ENCODE results near the gene MPI.
"Not testable (repeated sequence)": the region's sequence is repeated elsewhere in the genome, so short reads cannot be mapped to it uniquely, and the experiment has no call there.

The MPI gene

GRCh38 chr15:74908635-74909034 is 18.8 kb downstream of the MPI start:
- H3K4me1 ChIP-seq (ENCODE audit: low read depth, poor library complexity, severe bottlenecking), result peaks cover 12% of the 10 kb centered on the region
- H3K79me2 ChIP-seq (ENCODE audit: insufficient read depth, low read depth), result no peaks in the 10 kb centered on the region; the same call in 1 of the 2 replicates
- H4K20me1 ChIP-seq (ENCODE audit: insufficient read depth), result no peaks in the 10 kb centered on the region
- no peak for TF ChIP-seq CTCF (conservative IDR thresholded peaks at IDR 0.05; ENCODE audit: low read depth, low read length)
- H3K4me3 ChIP-seq (IDR thresholded peaks at IDR 0.05; ENCODE audit: insufficient read depth, low read depth, low read length), result no peak overlapping the region
- no peak overlapping the region for H2AFZ ChIP-seq (ENCODE audit: low read depth)
- no peaks in the 10 kb centered on the region for H3K27me3 ChIP-seq (ENCODE audit: insufficient read depth, low read depth)
- no peaks in the 10 kb centered on the region for H3K36me3 ChIP-seq (ENCODE audit: insufficient read depth)
- no peak overlapping the region for H3K4me2 ChIP-seq
- no peak overlapping the region for H3K27ac ChIP-seq
- no peak overlapping the region for H3K9ac ChIP-seq

DNA sequence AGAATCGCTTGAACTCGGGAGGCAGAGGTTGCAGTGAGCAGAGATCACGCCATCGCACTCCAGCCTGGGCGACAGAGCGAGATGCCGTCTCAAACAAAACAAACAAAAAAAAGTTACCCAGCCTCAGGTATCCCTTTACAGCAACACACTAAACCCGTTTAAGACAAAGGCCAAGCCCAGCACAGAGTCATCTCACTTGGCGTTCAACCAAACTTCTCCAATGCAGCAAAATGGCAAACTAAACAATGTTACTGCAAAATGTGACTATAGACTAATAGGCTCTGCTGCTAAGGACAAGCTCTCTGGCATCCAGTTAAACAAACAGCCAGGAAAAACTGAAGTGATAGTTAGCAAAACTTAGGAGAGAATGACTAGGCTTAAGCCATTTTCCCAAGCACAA is 23.2 kb downstream of the MPI start:
- Histone ChIP-seq H3K4me3 (IDR thresholded peaks at IDR 0.05; ENCODE audit: insufficient read depth, low read depth, low read length) (no peak overlapping the region), H4K20me1 (ENCODE audit: insufficient read depth) (no peaks in the 10 kb centered on the region), H3K4me2 (no peak overlapping the region), H2AFZ (ENCODE audit: low read depth) (no peak overlapping the region), H3K27ac (no peak overlapping the region), H3K36me3 (ENCODE audit: insufficient read depth) (peaks cover 4% of the 10 kb centered on the region; the same call in 1 of the 2 replicates), H3K4me1 (ENCODE audit: low read depth, poor library complexity, severe bottlenecking) (no peaks in the 10 kb centered on the region), H3K9ac (no peak overlapping the region), H3K79me2 (ENCODE audit: insufficient read depth, low read depth) (no peaks in the 10 kb centered on the region), H3K27me3 (ENCODE audit: insufficient read depth, low read depth) (no peaks in the 10 kb centered on the region)
- TF ChIP-seq CTCF (conservative IDR thresholded peaks at IDR 0.05; ENCODE audit: low read depth, low read length), result no peak

- not testable (repeated sequence) for H3K9ac ChIP-seq; H3K79me2 ChIP-seq (ENCODE audit: insufficient read depth, low read depth); H3K4me2 ChIP-seq; H4K20me1 ChIP-seq (ENCODE audit: insufficient read depth); H3K27ac ChIP-seq; H3K4me1 ChIP-seq (ENCODE audit: low read depth, poor library complexity, severe bottlenecking); H2AFZ ChIP-seq (ENCODE audit: low read depth); H3K27me3 ChIP-seq (ENCODE audit: insufficient read depth, low read depth); H3K36me3 ChIP-seq (ENCODE audit: insufficient read depth); H3K4me3 ChIP-seq (IDR thresholded peaks at IDR 0.05; ENCODE audit: insufficient read depth, low read depth, low read length)
These were observed 24.0 kb downstream of the MPI start for GRCh38 chr15:74913799-74914198.

DNA sequence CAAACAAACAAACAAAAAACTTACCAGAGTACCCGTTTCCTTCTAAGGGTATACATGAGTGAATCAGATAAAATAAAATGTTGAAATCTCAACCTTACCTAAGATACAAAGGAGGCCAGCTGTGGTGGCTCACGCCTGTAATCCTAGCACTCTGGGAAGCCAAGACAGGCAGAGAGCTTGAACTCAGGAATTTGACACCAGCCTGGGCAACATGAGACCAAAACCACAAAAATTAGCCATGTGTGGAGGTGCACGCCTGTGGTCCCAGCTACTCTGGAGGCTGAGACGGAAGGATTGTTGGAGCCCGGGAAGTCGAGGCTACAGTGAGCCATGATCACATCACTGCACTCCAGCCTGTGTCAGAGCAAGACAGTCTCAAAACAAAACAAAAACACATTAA is 27.8 kb downstream of the MPI start:
- Histone ChIP-seq H3K36me3 (ENCODE audit: insufficient read depth) (peaks cover 11% of the 10 kb centered on the region; the same call in 1 of the 2 replicates), H4K20me1 (ENCODE audit: insufficient read depth) (no peaks in the 10 kb centered on the region), H3K27me3 (ENCODE audit: insufficient read depth, low read depth) (no peaks in the 10 kb centered on the region), H3K4me3 (IDR thresholded peaks at IDR 0.05; ENCODE audit: insufficient read depth, low read depth, low read length) (no peak overlapping the region), H3K79me2 (ENCODE audit: insufficient read depth, low read depth) (no peaks in the 10 kb centered on the region), H3K27ac (no peak overlapping the region), H3K4me2 (no peak overlapping the region), H2AFZ (ENCODE audit: low read depth) (no peak overlapping the region), H3K9ac (no peak overlapping the region), H3K4me1 (ENCODE audit: low read depth, poor library complexity, severe bottlenecking) (no peaks in the 10 kb centered on the region)
- no peak for TF ChIP-seq CTCF (conservative IDR thresholded peaks at IDR 0.05; ENCODE audit: low read depth, low read length)

DNA sequence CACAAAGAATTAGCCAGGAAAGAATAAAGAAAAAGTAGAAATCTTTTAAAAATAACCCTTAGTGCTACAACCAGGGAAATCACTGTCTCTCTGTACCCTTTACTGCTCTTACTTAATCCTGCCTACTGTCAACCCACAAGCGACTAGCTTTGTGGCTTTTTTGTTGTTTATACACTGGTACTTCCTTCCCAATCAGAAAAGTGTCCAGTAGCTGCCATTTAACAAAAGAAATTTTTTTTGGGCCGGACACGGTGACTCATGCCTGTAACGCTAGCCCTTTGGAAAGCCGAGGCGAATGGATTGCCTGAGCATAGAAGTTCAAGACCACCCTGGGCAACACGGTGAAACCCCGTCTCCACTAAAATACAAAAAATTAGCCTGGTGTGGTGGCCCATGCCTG is 30.6 kb downstream of the MPI start:
- no peaks in the 10 kb centered on the region for H4K20me1 ChIP-seq (ENCODE audit: insufficient read depth)
- no peak overlapping the region for H3K4me3 ChIP-seq (IDR thresholded peaks at IDR 0.05; ENCODE audit: insufficient read depth, low read depth, low read length)
- H3K9ac ChIP-seq, result no peak overlapping the region
- no peak for TF ChIP-seq CTCF (conservative IDR thresholded peaks at IDR 0.05; ENCODE audit: low read depth, low read length)
- no peaks in the 10 kb centered on the region for H3K4me1 ChIP-seq (ENCODE audit: low read depth, poor library complexity, severe bottlenecking)
- peaks cover 17% of the 10 kb centered on the region; the same call in 1 of the 2 replicates for H3K36me3 ChIP-seq (ENCODE audit: insufficient read depth)
- H3K79me2 ChIP-seq (ENCODE audit: insufficient read depth, low read depth), result no peaks in the 10 kb centered on the region
- H3K27ac ChIP-seq, result no peak overlapping the region
- no peaks in the 10 kb centered on the region for H3K27me3 ChIP-seq (ENCODE audit: insufficient read depth, low read depth)
- H3K4me2 ChIP-seq, result no peak overlapping the region
- H2AFZ ChIP-seq (ENCODE audit: low read depth), result no peak overlapping the region
